Activated naive CD4-positive, alpha-beta T cell (primary cell): Measurements from ENCODE around the gene SLC38A7.
"Not testable (repeated sequence)": the region's sequence is repeated elsewhere in the genome, so short reads cannot be mapped to it uniquely, and the experiment has no call there.

Experiments used
- DNase-seq, 4 experiments: peaks; one replicate each; lab custom pipeline; 2025; lab: John Stamatoyannopoulos, UW

The SLC38A7 gene

GRCh38 chr16:58678269-58678668 lies 6.3 kb downstream of the SLC38A7 start:
- no peak for DNase-seq

- no peak for DNase-seq
These were observed 13.5 kb downstream of the SLC38A7 start for GRCh38 chr16:58670946-58671583.

- no peak for DNase-seq
These were observed 14.4 kb downstream of the SLC38A7 start for GRCh38 chr16:58670177-58670576.

GRCh38 chr16:58665200-58665599 lies 19.4 kb downstream of the SLC38A7 start:
- no peak for DNase-seq

DNA sequence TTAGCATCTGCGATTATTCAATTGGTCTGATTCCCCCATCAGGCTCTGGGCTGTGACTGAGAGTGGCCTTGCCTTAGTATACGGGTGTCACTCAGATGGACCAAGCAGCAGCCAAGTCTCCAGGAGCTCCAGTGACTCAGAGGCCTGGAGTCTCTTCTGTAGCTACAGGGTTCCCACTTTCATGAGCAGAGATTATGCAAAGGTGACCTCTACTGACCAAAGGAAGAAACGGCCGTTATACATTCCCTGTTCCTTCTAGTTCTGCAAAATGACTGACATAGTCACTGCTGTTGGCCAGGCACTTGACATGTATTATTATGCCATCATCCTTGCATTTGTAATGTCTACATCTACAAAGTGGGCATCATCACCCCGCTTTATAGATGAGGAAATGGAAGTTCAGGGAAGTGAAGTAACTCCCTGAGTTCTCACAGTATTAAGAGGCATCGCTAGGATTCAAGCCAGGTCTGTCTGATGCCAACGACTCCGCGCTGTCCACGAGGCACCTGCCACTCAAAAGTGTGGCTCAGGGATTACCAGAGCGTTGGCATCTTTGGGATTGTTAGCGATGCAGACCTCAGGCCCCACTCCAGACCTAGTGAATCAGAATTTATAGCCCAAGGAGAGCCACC lies 23.3 kb downstream of the SLC38A7 start:
- no peak for DNase-seq

DNA sequence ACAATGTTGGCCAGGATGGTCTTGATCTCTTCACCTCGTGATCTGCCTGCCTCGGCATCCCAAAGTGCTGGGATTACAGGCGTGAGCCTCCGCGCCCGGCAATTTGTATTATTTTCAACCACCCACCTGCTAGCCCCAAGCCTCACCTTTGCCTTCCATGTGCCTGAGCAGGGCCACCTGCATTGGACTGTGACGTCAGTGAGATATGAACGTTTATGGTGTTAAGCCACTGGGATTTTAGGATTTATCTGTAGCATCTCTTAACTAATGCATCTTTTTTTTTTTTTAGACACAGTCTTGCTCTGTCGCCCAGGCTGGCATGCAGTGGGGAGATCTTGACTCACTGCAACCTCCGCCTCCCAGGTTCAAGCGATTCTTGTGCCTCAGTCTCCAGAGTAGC lies 24.7 kb downstream of the SLC38A7 start:
- not testable (repeated sequence) for DNase-seq

DNA sequence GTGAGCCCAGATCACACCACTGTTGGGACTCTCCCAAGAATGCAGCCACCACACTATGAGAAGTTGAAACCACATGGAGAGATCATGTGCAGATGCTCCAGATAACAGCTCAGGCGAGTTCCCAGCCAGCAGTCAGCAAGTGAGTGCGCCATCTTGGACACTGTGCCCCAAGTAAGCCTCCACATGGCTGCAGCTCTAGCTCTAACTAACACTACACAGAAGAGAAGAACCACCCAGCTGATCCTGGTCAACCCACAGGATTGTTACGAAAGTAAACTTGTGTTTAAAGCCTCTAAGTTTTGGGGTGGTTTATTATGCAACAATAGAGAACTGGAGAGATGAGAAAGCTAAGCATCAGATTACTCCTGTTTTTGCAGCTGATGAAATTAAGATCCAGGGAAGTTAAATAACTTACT lies 25.8 kb downstream of the SLC38A7 start:
- DNase-seq = no peak

DNA sequence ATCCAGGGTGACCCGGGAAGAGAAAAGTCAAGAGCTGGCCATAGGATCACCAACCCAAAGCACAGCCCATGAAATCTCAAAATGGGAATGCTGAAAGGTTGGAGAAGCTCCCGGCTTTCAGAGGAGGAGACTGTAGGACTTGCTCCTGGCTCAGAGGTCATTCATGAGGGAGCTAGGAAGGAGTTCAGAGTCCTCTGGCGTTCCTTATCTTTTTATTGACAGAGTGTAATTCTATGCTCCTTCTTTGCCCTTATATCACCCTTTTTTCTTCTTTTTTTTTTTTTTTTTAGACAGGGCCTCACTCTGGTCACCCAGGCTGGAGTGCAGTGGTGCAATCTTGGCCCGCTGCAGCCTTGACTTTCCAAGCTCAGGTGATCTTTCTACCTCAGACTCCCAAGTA lies 27.7 kb downstream of the SLC38A7 start:
- DNase-seq = no peak

GRCh38 chr16:58655215-58655596 lies 29.4 kb downstream of the SLC38A7 start:
- DNase-seq = no peak

- DNase-seq = no peak
These were observed 29.9 kb downstream of the SLC38A7 start for GRCh38 chr16:58654560-58655214.

GRCh38 chr16:58652741-58653140 lies 31.8 kb downstream of the SLC38A7 start:
- no peak for DNase-seq

GRCh38 chr16:58651965-58652348 lies 32.6 kb downstream of the SLC38A7 start:
- DNase-seq = no peak

GRCh38 chr16:58649707-58650106 lies 34.9 kb downstream of the SLC38A7 start:
- no peak for DNase-seq

- DNase-seq = no peak
These were observed 37.5 kb downstream of the SLC38A7 start for GRCh38 chr16:58647107-58647506.

GRCh38 chr16:58644765-58645487 lies 39.6 kb downstream of the SLC38A7 start:
- DNase-seq = no peak

DNA sequence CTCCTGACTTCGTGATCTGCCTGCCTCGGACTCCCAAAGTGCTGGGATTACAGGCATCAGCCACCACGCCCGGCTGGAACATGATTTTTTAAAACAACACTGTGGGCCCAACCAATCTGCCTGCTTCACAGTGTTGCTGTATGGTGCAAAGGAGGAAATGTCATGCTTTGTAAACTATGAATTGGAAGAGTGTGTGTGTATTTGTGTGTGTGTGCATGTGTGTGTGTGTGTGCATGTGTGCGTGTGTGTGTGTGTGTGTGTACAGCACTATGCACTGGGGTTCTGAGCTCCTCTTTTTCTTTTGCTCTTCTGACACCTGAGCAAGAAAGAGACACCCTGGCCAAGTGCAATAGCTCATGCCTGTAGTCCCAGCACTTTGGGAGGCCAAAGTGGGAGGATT lies 40.5 kb downstream of the SLC38A7 start:
- no peak for DNase-seq

DNA sequence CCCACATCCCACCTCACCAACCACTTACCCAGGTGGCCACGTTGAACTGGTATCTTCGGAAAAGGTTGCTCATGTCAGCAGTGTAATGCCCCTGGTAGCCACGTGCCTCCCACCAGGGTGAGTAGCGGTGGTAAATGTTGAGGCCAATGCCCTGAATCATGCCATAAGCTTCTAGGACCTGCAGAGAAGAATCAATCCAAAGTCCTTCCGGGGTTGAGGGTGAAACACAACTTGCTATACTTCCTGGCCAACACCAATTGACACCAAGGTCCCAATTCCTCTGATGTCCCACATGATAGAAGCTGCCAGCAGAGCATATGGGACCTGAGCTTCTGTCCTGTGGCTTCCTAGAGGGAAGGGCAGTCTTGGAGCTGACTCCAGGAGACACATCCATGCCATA lies 43.6 kb downstream of the SLC38A7 start:
- no peak for DNase-seq

DNA sequence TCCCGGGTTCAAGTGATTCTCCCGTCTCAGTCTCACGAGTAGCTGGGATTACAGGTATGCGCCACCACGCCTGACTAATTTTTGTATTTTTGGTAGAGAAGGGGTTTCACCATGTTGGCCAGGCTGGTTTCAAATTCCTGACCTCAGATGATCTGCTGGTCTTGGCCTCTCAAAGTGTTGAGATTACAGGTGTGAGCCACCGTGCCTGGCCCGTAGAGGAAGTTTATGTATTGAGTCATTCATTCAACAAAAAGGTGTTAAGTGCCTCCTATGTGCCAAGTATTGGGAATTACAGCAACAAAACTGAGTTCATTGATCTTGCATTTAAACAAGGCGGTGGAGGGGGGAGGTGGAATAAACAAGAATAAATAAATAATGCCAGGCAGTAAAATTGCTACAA lies 44.7 kb downstream of the SLC38A7 start:
- no peak for DNase-seq

DNA sequence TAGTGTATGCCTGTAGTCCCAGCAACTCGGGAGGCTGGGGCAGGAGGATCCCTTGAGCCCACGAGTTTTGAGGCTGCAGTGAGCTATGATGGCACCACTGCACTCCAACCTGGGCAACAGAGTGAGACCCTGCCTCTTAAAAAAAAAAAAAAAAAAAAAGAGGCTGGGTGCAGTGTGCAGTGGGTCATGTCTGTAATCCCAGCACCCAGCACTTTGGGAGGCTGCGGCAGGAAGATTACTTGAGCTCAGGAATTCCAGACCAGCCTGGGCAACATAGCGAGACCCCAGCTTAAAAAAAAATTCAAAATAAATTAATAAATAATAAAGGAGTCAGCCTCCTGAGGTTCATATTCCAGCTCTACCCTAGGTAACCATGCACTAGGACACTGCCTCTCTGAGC lies 45.3 kb downstream of the SLC38A7 start:
- DNase-seq = no peak

DNA sequence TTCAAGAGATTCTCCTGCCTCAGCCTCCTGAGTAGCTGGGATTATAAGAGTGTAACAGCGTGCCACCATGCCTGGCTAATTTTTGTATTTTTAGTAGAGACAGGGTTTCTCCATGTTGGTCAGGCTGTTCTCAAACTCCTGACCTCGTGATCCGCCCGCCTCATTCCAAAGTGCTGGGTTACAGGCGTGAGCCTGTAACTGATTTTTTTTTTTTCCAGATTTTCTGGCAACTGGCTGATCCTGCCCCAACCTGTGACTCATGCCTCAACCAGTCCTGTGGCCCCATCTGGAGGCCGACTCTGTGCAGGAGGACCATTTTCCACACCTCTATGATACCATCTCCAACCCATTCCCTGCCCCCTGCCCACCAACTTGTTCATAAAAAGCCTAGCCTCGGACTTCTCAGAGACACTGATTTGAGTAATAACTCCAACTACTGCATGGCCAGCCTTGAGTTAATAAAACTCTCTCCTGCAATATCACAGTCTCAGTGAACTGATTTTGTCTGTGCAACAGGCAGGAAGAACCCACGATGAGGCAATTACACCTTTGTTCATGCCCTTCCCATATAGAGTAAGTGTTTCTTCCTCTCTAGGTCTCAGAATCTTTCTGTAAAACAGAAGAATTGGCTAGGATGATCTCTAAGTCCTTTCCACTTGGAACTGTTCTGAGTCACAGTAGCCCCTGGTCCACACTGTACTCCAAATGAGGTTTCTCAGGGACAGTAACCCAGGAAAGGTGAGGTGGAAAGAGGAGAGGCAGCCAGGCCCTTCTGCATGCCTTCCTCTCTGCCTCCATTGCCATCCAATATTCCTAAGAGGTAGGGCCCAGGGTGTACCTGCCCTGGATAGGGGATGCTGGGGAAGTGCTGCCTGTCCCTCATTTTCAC lies 46.2 kb downstream of the SLC38A7 start:
- no peak for DNase-seq

DNA sequence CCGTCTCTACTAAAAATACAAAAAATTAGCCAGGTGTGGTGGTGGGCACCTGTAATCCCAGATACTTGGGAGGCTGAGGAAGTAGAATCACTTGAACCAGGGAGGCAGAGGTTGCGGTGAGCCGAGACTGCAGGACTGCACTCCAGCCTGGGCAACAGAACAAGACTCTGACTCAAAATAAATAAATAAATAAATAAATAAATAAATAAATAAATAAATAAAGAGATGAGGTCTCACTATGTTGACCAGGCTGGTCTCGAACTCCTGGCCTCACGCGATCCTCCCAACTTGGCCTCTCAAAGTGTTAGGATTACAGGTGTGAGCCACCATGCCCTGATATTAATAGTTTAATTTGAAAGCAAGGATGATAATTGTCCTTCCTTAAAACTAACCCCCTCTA lies 47.5 kb downstream of the SLC38A7 start:
- DNase-seq = not testable (repeated sequence)

- DNase-seq = no peak
These were observed 48.1 kb downstream of the SLC38A7 start for GRCh38 chr16:58636466-58636865.
